Gastrocnemius medialis (tissue), 4 donors: ENCODE measurements around the gene DGKH. TPM values are rescaled to one million over a fixed set of nuclear protein-coding genes. Genes with fewer than 3 reads are reported as not detected.

ENCODE experiments used
- ATAC-seq, 2 donors: fragments of 150-250 bp; one replicate each; pipeline ENCODE4 v1.9.1; 2016
- DNase-seq, 2 donors: peaks; one replicate each; pipeline ENCODE4 v3.0.0-alpha.2; 2019
- H3K27ac ChIP-seq, 4 donors: fragments of 200-600 bp; sonication (generic); 1 replicate in 1 of 4; 2 replicates in 3 of 4; pipeline ENCODE4 v1.5.1; 2016 to 2018; ENCODE audit warnings: mild to moderate bottlenecking in 2 of 4, moderate library complexity in 1 of 4
- H3K27me3 ChIP-seq, 3 donors: fragments of 200-600 bp; sonication (generic) in 2 of 3; 1 replicate in 1 of 3; 2 replicates in 2 of 3; pipeline versions ENCODE4 v1.5.1 to v1.6.0; 2016 to 2019; ENCODE audit warnings: mild to moderate bottlenecking in 1 of 3, moderate library complexity in 1 of 3
- H3K36me3 ChIP-seq, 2 donors: fragments of 200-600 bp; sonication (generic) in 1 of 2; one replicate each; pipeline ENCODE4 v1.5.1; 2017 to 2018
- H3K4me1 ChIP-seq, 2 donors: fragments of 200-600 bp; sonication (generic) in 1 of 2; one replicate each; pipeline ENCODE4 v1.5.1; 2016 to 2017; ENCODE audit warnings: mild to moderate bottlenecking in 2 of 2
- H3K4me3 ChIP-seq, 4 donors: fragments of 200-600 bp; sonication (generic) in 3 of 4; 1 replicate in 1 of 4; 2 replicates in 3 of 4; pipeline ENCODE4 v1.5.1; 2016 to 2019; ENCODE audit warnings: mild to moderate bottlenecking in 2 of 4
- H3K9me3 ChIP-seq, 3 donors: fragments of 200-600 bp; sonication (generic) in 2 of 3; 1 replicate in 1 of 3; 2 replicates in 2 of 3; pipeline ENCODE4 v1.5.1; 2016 to 2019
- POLR2A ChIP-seq, 2 donors: fragments of 450-650 bp; IDR thresholded peaks; one replicate each; pipeline ENCODE4 v1.6.1; 2017; ENCODE audit warnings: antibody characterized with exemption in 2 of 2, mild to moderate bottlenecking in 2 of 2, moderate library complexity in 2 of 2
- in situ Hi-C, 4 donors: fragments of 200-750 bp; cut with MboI; loops; one replicate each; pipeline versions ENCODE4 v1.15.0 to v1.8.0; 2017; ENCODE audit warnings: low sequenced_read_pairs in 4 of 4
- intact Hi-C: fragments of 100-400 bp; cut with DNase I; formaldehyde crosslinking; loops from one replicate; pipeline ENCODE4 v1.15.1; 2023; ENCODE audit warnings: low total_unique reads
- total RNA-seq, 4 donors: library from RNA; depleted of rRNA; stranded (reverse); fragments of >200 nt; gene quantifications; one replicate each; pipeline versions ENCODE4 v1.1.0 to v1.2.3, GENCODE V29; 2016
- TF ChIP-seq, protein P1 (sequence below), 5 experiments: fragments of 450-650 bp in 3 of 5; fragments of 200-600 bp in 2 of 5; sonication (generic) in 2 of 5; IDR thresholded peaks in 4 of 5; conservative IDR thresholded peaks in 1 of 5; 1 replicate in 4 of 5; 2 replicates in 1 of 5; pipeline ENCODE4 v1.5.1; 2016 to 2019; ENCODE audit warnings: antibody characterized with exemption in 5 of 5, mild to moderate bottlenecking in 3 of 5, moderate library complexity in 3 of 5

Gene DGKH
- total RNA-seq, 4 donors from 2014 or later: 2.2 to 3.7 (median 3.0) TPM

DNA sequence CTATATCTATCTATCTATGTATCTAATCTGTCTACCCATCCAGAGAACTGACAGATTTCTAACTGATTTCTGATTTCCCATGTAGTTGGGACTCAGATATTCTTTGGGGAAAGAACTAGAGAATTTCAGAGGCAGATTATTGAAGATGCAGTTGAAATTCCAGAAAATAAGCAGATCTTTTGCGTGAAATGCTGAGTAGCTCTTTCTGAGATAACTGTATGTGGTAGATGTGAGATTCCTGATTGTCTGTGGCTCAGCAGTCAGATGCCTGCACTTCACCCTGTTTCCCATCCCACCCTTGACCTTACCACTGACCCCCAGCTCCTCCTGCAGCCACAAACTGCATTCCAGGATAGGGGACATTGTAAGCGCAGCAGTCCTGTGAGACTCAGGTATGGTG is 61.5 kb downstream of the DGKH start:
- no peak overlapping the region for H3K4me3 ChIP-seq
- no peak for ATAC-seq
- in situ Hi-C loops: loop anchor here in 3 of 4 donors (5.0 to 25.0 kb wide), 6 partner anchors 203 to 748 kb away; no protein-coding TSS in a partner anchor

DNA sequence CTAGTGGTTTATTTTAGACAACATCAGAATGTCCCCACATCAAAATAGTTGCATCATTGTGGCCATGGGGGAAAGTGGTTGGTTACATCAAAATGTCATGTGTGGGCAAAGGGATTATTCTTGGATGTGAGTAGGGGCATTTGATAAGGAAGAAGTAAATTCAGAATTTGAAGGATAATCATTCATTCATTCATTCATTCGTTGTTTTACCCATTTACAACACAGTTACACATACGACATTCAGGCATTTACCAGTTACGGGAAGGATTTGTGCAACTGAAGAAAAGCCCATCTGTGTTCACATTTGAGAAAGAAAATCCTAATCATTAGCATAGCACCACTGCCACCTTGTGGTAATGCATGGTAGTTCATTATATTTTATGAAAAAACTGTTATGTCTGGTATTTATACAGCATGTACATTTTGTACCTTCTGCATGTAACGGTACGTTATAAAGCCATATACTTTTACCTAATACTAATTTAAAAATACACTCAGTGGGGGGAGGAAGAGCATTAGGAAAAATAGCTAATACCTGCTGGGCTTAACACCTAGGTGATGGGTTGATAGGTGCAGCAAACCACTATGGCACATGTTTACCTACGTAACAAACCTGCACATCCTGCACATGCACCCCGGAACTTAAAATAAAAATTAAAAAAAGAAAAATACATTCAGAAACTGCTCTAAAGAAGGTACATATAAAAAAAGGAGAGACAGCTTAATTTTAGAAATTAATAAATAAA is 62.1 kb downstream of the DGKH start:
- TF ChIP-seq, protein P1, sequence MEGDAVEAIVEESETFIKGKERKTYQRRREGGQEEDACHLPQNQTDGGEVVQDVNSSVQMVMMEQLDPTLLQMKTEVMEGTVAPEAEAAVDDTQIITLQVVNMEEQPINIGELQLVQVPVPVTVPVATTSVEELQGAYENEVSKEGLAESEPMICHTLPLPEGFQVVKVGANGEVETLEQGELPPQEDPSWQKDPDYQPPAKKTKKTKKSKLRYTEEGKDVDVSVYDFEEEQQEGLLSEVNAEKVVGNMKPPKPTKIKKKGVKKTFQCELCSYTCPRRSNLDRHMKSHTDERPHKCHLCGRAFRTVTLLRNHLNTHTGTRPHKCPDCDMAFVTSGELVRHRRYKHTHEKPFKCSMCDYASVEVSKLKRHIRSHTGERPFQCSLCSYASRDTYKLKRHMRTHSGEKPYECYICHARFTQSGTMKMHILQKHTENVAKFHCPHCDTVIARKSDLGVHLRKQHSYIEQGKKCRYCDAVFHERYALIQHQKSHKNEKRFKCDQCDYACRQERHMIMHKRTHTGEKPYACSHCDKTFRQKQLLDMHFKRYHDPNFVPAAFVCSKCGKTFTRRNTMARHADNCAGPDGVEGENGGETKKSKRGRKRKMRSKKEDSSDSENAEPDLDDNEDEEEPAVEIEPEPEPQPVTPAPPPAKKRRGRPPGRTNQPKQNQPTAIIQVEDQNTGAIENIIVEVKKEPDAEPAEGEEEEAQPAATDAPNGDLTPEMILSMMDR (IDR thresholded peaks at IDR 0.05 in 4 of 5, conservative IDR thresholded peaks at IDR 0.05 in 1 of 5): peak; percentile 76 to 86 (median 82)
- TF ChIP-seq POLR2A (IDR thresholded peaks at IDR 0.05): no peak
- Histone ChIP-seq H3K27ac (no peak overlapping the region), H3K9me3 (no peaks in the 10 kb centered on the region), H3K27me3 (no peaks in the 10 kb centered on the region), H3K4me1 (peaks cover 3 to 10% of the 10 kb centered on the region in 2 donors), H3K4me3 (no peak overlapping the region), H3K36me3 (no peaks in the 10 kb centered on the region)
- ATAC-seq: peak; percentile 60 to 67
- in situ Hi-C loops (loop anchor here in 3 of 4 donors (5.0 to 25.0 kb wide), 5 partner anchors 203 to 748 kb away; no protein-coding TSS in a partner anchor), intact Hi-C loops (loop anchor here (1.0 to 5.0 kb wide), 3 partner anchors 63 to 442 kb away; partner anchors contain the start of gene DGKH)
- no peak for DNase-seq

More for the DNA sequence above, 61.5 kb downstream of the DGKH start:
- intact Hi-C loops: loop anchor here (1.0 to 5.0 kb wide), 3 partner anchors 63 to 442 kb away; partner anchors contain the start of gene DGKH
- Histone ChIP-seq H3K9me3 (no peaks in the 10 kb centered on the region), H3K36me3 (no peaks in the 10 kb centered on the region), H3K4me1 (peaks cover 0 to 10% of the 10 kb centered on the region in 2 donors), H3K27ac (no peak overlapping the region), H3K27me3 (no peaks in the 10 kb centered on the region)
- DNase-seq: no peak
- TF ChIP-seq POLR2A (IDR thresholded peaks at IDR 0.05): no peak
- TF ChIP-seq, protein P1 (IDR thresholded peaks at IDR 0.05 in 4 of 5, conservative IDR thresholded peaks at IDR 0.05 in 1 of 5): no peak

DNA sequence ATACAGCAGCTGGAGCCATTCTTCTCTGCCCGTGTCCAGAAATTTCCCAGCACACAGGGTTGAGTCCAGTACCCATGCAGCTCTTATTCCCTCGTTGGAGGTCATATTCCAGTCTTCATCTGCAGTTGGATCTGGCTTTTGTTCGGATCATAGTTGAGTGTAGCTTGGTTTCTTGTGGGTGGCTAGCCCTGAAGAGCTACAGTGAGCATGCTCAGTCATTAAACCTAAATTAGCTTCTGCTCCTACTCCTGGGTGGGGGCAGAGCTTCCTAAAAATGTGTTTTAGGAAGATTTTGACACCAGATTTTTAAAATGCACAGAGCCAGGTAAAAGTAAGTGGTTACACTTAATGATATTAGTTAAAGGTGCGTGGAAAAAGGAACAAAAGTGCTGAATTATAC is 64.4 kb downstream of the DGKH start:
- Histone ChIP-seq H3K27me3 (no peaks in the 10 kb centered on the region), H3K27ac (no peak overlapping the region), H3K36me3 (no peaks in the 10 kb centered on the region), H3K4me1 (peaks cover 3 to 14% of the 10 kb centered on the region in 2 donors), H3K9me3 (no peaks in the 10 kb centered on the region), H3K4me3 (no peak overlapping the region)
- ATAC-seq (no peak), DNase-seq (no peak)
- intact Hi-C loops (loop anchor here (5.0 kb wide), 1 partner anchor 66 kb away; the partner anchor contains the start of gene DGKH), in situ Hi-C loops (loop anchor here in 3 of 4 donors (5.0 to 25.0 kb wide), 5 partner anchors 206 to 751 kb away; no protein-coding TSS in a partner anchor)
- no peak for TF ChIP-seq POLR2A (IDR thresholded peaks at IDR 0.05)
- TF ChIP-seq, protein P1 (IDR thresholded peaks at IDR 0.05 in 4 of 5, conservative IDR thresholded peaks at IDR 0.05 in 1 of 5): no peak

DNA sequence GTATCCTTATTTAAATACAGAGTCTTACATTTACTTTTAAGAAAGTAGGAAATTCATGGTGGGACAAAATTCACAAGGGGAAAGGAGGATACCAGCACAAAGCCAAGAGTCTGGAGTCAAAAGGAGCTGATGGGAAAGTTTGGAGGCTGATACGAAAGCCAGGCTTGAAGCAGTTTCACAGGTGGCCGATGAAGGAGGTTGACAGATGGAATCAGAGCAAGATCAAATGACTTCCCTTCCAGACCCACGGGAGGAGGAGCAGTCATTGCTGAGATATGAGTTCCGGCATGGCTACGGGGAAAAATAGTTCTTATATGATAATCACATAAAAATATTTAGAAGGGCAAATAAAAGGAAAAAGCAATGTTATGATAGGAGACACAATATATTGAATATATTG is 65.0 kb downstream of the DGKH start:
- in situ Hi-C loops (loop anchor here in 3 of 4 donors (5.0 to 25.0 kb wide), 5 partner anchors 206 to 751 kb away; no protein-coding TSS in a partner anchor), intact Hi-C loops (loop anchor here (5.0 kb wide), 1 partner anchor 66 kb away; the partner anchor contains the start of gene DGKH)
- Histone ChIP-seq H3K9me3 (no peaks in the 10 kb centered on the region), H3K27me3 (no peaks in the 10 kb centered on the region), H3K36me3 (no peaks in the 10 kb centered on the region), H3K27ac (no peak overlapping the region), H3K4me1 (peaks cover 3 to 14% of the 10 kb centered on the region in 2 donors), H3K4me3 (no peak overlapping the region)
- DNase-seq (no peak), ATAC-seq (no peak)
- no peak for TF ChIP-seq POLR2A (IDR thresholded peaks at IDR 0.05)
- TF ChIP-seq, protein P1 (IDR thresholded peaks at IDR 0.05 in 4 of 5, conservative IDR thresholded peaks at IDR 0.05 in 1 of 5): no peak
